Endodermal cell (in vitro differentiated cells): ENCODE data around the gene TIAM2. TPM values are rescaled to one million over a fixed set of nuclear protein-coding genes. Genes with fewer than 3 reads are reported as not detected.

ENCODE experiments used
- DNase-seq: peaks from one replicate; pipeline ENCODE4 v3.0.0-alpha.2; 2017
- H3K27ac ChIP-seq: 2 replicates; pipeline ENCODE4 v1.5.1; 2013; ENCODE audit warnings: mild to moderate bottlenecking, low read depth, low read length, moderate library complexity
- H3K27me3 ChIP-seq: 2 replicates; pipeline ENCODE4 v1.6.1; 2013; ENCODE audit warnings: mild to moderate bottlenecking, low read length, moderate library complexity; ENCODE audit not compliant: insufficient read depth, control insufficient read depth, poor library complexity, severe bottlenecking
- H3K36me3 ChIP-seq: 2 replicates; pipeline ENCODE4 v1.7.0; 2013; ENCODE audit warnings: mild to moderate bottlenecking, low read length, moderate library complexity; ENCODE audit not compliant: control insufficient read depth, insufficient read depth
- H3K4me1 ChIP-seq: one replicate; pipeline ENCODE4 v1.7.0; 2013; ENCODE audit warnings: low read length; ENCODE audit not compliant: control insufficient read depth, insufficient read depth
- H3K4me3 ChIP-seq: 2 replicates; pipeline ENCODE4 v1.5.1; 2013; ENCODE audit warnings: mild to moderate bottlenecking, low read length, moderate library complexity
- H3K9ac ChIP-seq: 2 replicates; pipeline ENCODE4 v1.6.1; 2013; ENCODE audit warnings: mild to moderate bottlenecking, low read length, moderate library complexity; ENCODE audit not compliant: poor library complexity, severe bottlenecking; ENCODE audit errors: extremely low read depth
- H3K9me3 ChIP-seq: 2 replicates; pipeline ENCODE4 v1.6.1; 2013; ENCODE audit warnings: mild to moderate bottlenecking, low read length, moderate library complexity; ENCODE audit not compliant: control insufficient read depth
- H3K27ac Mint-ChIP-seq: 2 replicates; pipeline ENCODE4 v1.8.0; 2020; ENCODE audit warnings: mixed read lengths
- H3K27me3 Mint-ChIP-seq: 2 replicates; pipeline ENCODE4 v1.8.0; 2021; ENCODE audit warnings: mild to moderate bottlenecking, mixed read lengths; ENCODE audit not compliant: insufficient read depth
- H3K36me3 Mint-ChIP-seq: 2 replicates; pipeline ENCODE4 v1.8.0; 2020; ENCODE audit warnings: low read depth, mixed read lengths
- H3K4me1 Mint-ChIP-seq: 2 replicates; pipeline ENCODE4 v1.8.0; 2020; ENCODE audit warnings: mixed read lengths
- H3K4me3 Mint-ChIP-seq: 2 replicates; pipeline ENCODE4 v1.8.0; 2020; ENCODE audit warnings: mild to moderate bottlenecking, moderate library complexity, mixed read lengths
- H3K9me3 Mint-ChIP-seq: 2 replicates; pipeline ENCODE4 v1.8.0; 2020; ENCODE audit warnings: mild to moderate bottlenecking, mixed read lengths
- WGBS, 2 experiments: methylation state at CpG; one replicate each; pipeline versions ENCODE4 v1.1.5 to v1.1.7; 2013; ENCODE audit warnings: missing lambda C conversion rate in 2 of 2, mixed read lengths in 1 of 2; ENCODE audit not compliant: insufficient coverage in 1 of 2, insufficient read length in 1 of 2; 5-methylcytosine and 5-hydroxymethylcytosine counted together
- total RNA-seq, 2 donors: library from RNA; stranded (reverse); fragmentation: NEBNext Ultra II Directional in 1 of 2; extraction: Animal tissue kit (Norgen Biotek cat#: 25700) in 1 of 2; gene quantifications; 2 replicates in 1 of 2; 3 replicates in 1 of 2; pipeline ENCODE4 v1.2.1, GENCODE V29; 2021
- TF ChIP-seq, protein P1 (sequence below): fragments of 200-600 bp; sonication (generic); conservative IDR thresholded peaks from 2 replicates; pipeline ENCODE4 v1.5.0; 2021; ENCODE audit warnings: antibody characterized with exemption, mild to moderate bottlenecking

Gene TIAM2
- total RNA-seq, 2 donors from 2014 or later: 15.7 to 17.5 TPM

- Histone ChIP-seq H3K9me3 (no peaks in the 10 kb centered on the region), H3K36me3 (peaks cover 72% of the 10 kb centered on the region), H3K4me3 (no peak overlapping the region), H3K9ac (no peak overlapping the region), H3K27ac (no peak overlapping the region), H3K27me3 (no peaks in the 10 kb centered on the region), H3K4me1 (peaks cover 2% of the 10 kb centered on the region)
- Mint-ChIP-seq H3K27me3 (no peaks in the 10 kb centered on the region), H3K4me1 (peaks cover 2% of the 10 kb centered on the region), H3K27ac (no peak overlapping the region), H3K4me3 (no peak overlapping the region), H3K9me3 (no peaks in the 10 kb centered on the region), H3K36me3 (peaks cover 42% of the 10 kb centered on the region)
- TF ChIP-seq, protein P1, sequence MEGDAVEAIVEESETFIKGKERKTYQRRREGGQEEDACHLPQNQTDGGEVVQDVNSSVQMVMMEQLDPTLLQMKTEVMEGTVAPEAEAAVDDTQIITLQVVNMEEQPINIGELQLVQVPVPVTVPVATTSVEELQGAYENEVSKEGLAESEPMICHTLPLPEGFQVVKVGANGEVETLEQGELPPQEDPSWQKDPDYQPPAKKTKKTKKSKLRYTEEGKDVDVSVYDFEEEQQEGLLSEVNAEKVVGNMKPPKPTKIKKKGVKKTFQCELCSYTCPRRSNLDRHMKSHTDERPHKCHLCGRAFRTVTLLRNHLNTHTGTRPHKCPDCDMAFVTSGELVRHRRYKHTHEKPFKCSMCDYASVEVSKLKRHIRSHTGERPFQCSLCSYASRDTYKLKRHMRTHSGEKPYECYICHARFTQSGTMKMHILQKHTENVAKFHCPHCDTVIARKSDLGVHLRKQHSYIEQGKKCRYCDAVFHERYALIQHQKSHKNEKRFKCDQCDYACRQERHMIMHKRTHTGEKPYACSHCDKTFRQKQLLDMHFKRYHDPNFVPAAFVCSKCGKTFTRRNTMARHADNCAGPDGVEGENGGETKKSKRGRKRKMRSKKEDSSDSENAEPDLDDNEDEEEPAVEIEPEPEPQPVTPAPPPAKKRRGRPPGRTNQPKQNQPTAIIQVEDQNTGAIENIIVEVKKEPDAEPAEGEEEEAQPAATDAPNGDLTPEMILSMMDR: no peak
- WGBS, 2 experiments: 80% methylated on average over 1 to 5 of the region's 5 CpGs
- DNase-seq: no peak
Measured at GRCh38 chr6:155278319-155279049, 283.4 kb downstream of the TIAM2 start.

GRCh38 chr6:155284775-155285174, 289.7 kb downstream of the TIAM2 start:
- WGBS, 2 experiments: 86% methylated on average over 4 of the region's 4 CpGs; no CpG with 5 or more reads in 1 of the 2 experiments
- TF ChIP-seq, protein P1: no peak
- Mint-ChIP-seq H3K4me3 (no peak overlapping the region), H3K27me3 (no peaks in the 10 kb centered on the region), H3K9me3 (no peaks in the 10 kb centered on the region), H3K27ac (no peak overlapping the region), H3K4me1 (peaks cover 2% of the 10 kb centered on the region), H3K36me3 (peaks cover 57% of the 10 kb centered on the region)
- Histone ChIP-seq H3K36me3 (peaks cover 72% of the 10 kb centered on the region), H3K9ac (no peak overlapping the region), H3K9me3 (no peaks in the 10 kb centered on the region), H3K27me3 (no peaks in the 10 kb centered on the region), H3K4me3 (no peak overlapping the region), H3K4me1 (no peaks in the 10 kb centered on the region), H3K27ac (no peak overlapping the region)
- no peak for DNase-seq

- 92 to 100% methylated on average over 1 of the region's 2 CpGs for WGBS, 2 experiments
- TF ChIP-seq, protein P1: peak; percentile 34
Measured at GRCh38 chr6:155287762-155288161, 292.6 kb downstream of the TIAM2 start.

More at GRCh38 chr6:155287762-155288161, 292.6 kb downstream of the TIAM2 start:
- H3K4me1 Mint-ChIP-seq: peaks cover 15% of the 10 kb centered on the region
- H3K4me1 ChIP-seq: no peaks in the 10 kb centered on the region
- no peak overlapping the region for H3K4me3 ChIP-seq
- H3K36me3 ChIP-seq: peaks cover 77% of the 10 kb centered on the region
- no peaks in the 10 kb centered on the region for H3K9me3 Mint-ChIP-seq
- H3K36me3 Mint-ChIP-seq: peaks cover 67% of the 10 kb centered on the region
- no peak overlapping the region for H3K27ac ChIP-seq
- no peak overlapping the region for H3K27ac Mint-ChIP-seq
- no peaks in the 10 kb centered on the region for H3K27me3 ChIP-seq
- peaks cover 5% of the 10 kb centered on the region for H3K9me3 ChIP-seq
- no peak for DNase-seq
- H3K9ac ChIP-seq: no peak overlapping the region
- no peak overlapping the region for H3K4me3 Mint-ChIP-seq
- no peaks in the 10 kb centered on the region for H3K27me3 Mint-ChIP-seq
